CD4-positive, alpha-beta memory T cell (primary cell): Measurements from ENCODE around the gene NELFA. TPM values are rescaled to one million over a fixed set of nuclear protein-coding genes. Genes with fewer than 3 reads are reported as not detected.
A peak's percentile ranks its signal among the peaks of the same experiment; 100 is the strongest.

Experiments used
- CTCF ChIA-PET: fragments of 350-600 bp; sonication (Branson Sonifier 250); formaldehyde crosslinking; loops from one replicate; lab custom pipeline; 2021; ENCODE audit warnings: inconsistent platforms; ENCODE audit not compliant: partially characterized antibody; lab: Charles Lee
- POLR2A ChIA-PET: fragments of 350-600 bp; sonication (Branson Sonifier 250); formaldehyde crosslinking; loops from one replicate; lab custom pipeline; 2021; ENCODE audit not compliant: partially characterized antibody; lab: Charles Lee
- DNase-seq, 5 donors: peaks; one replicate each; pipeline versions ENCODE4 v3.0.0 to v3.0.0-alpha.2; 2020 to 2022; ENCODE audit warnings: mixed read lengths in 1 of 5
- H3K27ac ChIP-seq: one replicate; pipeline ENCODE4 v1.7.0; 2013; ENCODE audit warnings: low read depth, low read length
- H3K27me3 ChIP-seq: 2 replicates; pipeline ENCODE4 v1.7.0; 2013; ENCODE audit warnings: mild to moderate bottlenecking, low read length, moderate library complexity; ENCODE audit not compliant: insufficient read depth
- H3K36me3 ChIP-seq: 2 replicates; pipeline ENCODE4 v1.7.0; 2013; ENCODE audit warnings: mild to moderate bottlenecking, low read length, moderate library complexity; ENCODE audit not compliant: insufficient read depth
- H3K4me1 ChIP-seq: 2 replicates; pipeline ENCODE4 v1.7.0; 2013; ENCODE audit warnings: mild to moderate bottlenecking, low read length, moderate library complexity; ENCODE audit not compliant: insufficient read depth
- H3K4me3 ChIP-seq, 2 donors: one replicate each; pipeline ENCODE4 v1.7.0; 2013; ENCODE audit warnings: low read length in 2 of 2, mild to moderate bottlenecking in 1 of 2
- H3K9me3 ChIP-seq, 2 donors: one replicate each; pipeline ENCODE4 v1.7.0; 2013; ENCODE audit warnings: low read length in 2 of 2, control low read depth in 1 of 2; ENCODE audit not compliant: control insufficient read depth in 1 of 2
- H3K27ac Mint-ChIP-seq, 7 donors: one replicate each; pipeline ENCODE4 v1.8.0; 2020 to 2021; ENCODE audit warnings: mixed read lengths in 7 of 7, mild to moderate bottlenecking in 6 of 7, inconsistent platforms in 3 of 7, moderate library complexity in 3 of 7
- H3K27me3 Mint-ChIP-seq, 2 donors: one replicate each; pipeline ENCODE4 v1.8.0; 2020 to 2021; ENCODE audit warnings: mixed read lengths in 2 of 2
- H3K36me3 Mint-ChIP-seq, 2 donors: one replicate each; pipeline ENCODE4 v1.8.0; 2020 to 2021; ENCODE audit warnings: mixed read lengths in 2 of 2, inconsistent platforms in 1 of 2, mild to moderate bottlenecking in 1 of 2
- H3K4me1 Mint-ChIP-seq, 4 donors: one replicate each; pipeline ENCODE4 v1.8.0; 2020 to 2021; ENCODE audit warnings: mixed read lengths in 4 of 4, mild to moderate bottlenecking in 1 of 4
- H3K4me3 Mint-ChIP-seq, 8 donors: one replicate each; pipeline ENCODE4 v1.8.0; 2020 to 2021; ENCODE audit warnings: mixed read lengths in 8 of 8, mild to moderate bottlenecking in 7 of 8, moderate library complexity in 6 of 8, inconsistent platforms in 3 of 8
- H3K9me3 Mint-ChIP-seq, 8 donors: one replicate each; pipeline ENCODE4 v1.8.0; 2020 to 2021; ENCODE audit warnings: mixed read lengths in 8 of 8, mild to moderate bottlenecking in 5 of 8, inconsistent platforms in 3 of 8, moderate library complexity in 1 of 8
- intact Hi-C: fragments of 100-400 bp; cut with micrococcal nuclease; formaldehyde crosslinking; loops from one replicate; pipeline ENCODE4 v1.15.1; 2023
- polyA plus RNA-seq, 2 donors: library from polyadenylated mRNA; unstranded; fragments of 300-500 nt; fragmentation: Illumina TruSeq; gene quantifications; one replicate each; pipeline ENCODE4 v1.2.3, GENCODE V29; 2021
- total RNA-seq, 2 experiments: library from RNA; stranded (reverse); gene quantifications; one replicate each; pipeline ENCODE4 v1.2.3, GENCODE V29; 2021

Gene NELFA
- total and polyA plus RNA-seq, 4 experiments from 2014 or later = 12.1 to 48.3 (median 42.3) TPM

GRCh38 chr4:1985294-1985693 is 23.5 kb downstream of the NELFA start:
- H3K27me3 ChIP-seq = no peaks in the 10 kb centered on the region
- no peaks in the 10 kb centered on the region for H3K9me3 Mint-ChIP-seq
- DNase-seq = no peak
- no peak overlapping the region for H3K27ac Mint-ChIP-seq
- H3K27me3 Mint-ChIP-seq = no peaks in the 10 kb centered on the region
- no peaks in the 10 kb centered on the region for H3K9me3 ChIP-seq
- H3K4me1 ChIP-seq = no peaks in the 10 kb centered on the region
- POLR2A ChIA-PET = no interaction called here
- CTCF ChIA-PET = interaction anchor here (1.0 kb wide), 1 partner anchor 10 kb away, joined by 3 read pairs; no protein-coding TSS in a partner anchor
- H3K4me1 Mint-ChIP-seq = peaks cover 0 to 4% (median 0%) of the 10 kb centered on the region in 4 donors
- H3K27ac ChIP-seq = no peak overlapping the region
- no peak overlapping the region for H3K4me3 Mint-ChIP-seq
- H3K4me3 ChIP-seq = no peak overlapping the region
- H3K36me3 Mint-ChIP-seq = peaks cover 13 to 55% of the 10 kb centered on the region in 2 donors
- intact Hi-C loops = no loop called here
- H3K36me3 ChIP-seq = peaks cover 45% of the 10 kb centered on the region

- H3K9me3 ChIP-seq = no peaks in the 10 kb centered on the region
- CTCF ChIA-PET = interaction anchor here (1.0 kb wide), 1 partner anchor 11 kb away, joined by 3 read pairs; no protein-coding TSS in a partner anchor
- H3K27ac Mint-ChIP-seq = no peak overlapping the region
- peaks cover 0 to 4% (median 0%) of the 10 kb centered on the region in 4 donors for H3K4me1 Mint-ChIP-seq
- H3K27ac ChIP-seq = no peak overlapping the region
- H3K9me3 Mint-ChIP-seq = no peaks in the 10 kb centered on the region
- H3K36me3 ChIP-seq = peaks cover 48% of the 10 kb centered on the region
- peaks cover 15 to 55% of the 10 kb centered on the region in 2 donors for H3K36me3 Mint-ChIP-seq
- no peaks in the 10 kb centered on the region for H3K27me3 Mint-ChIP-seq
- no peak overlapping the region for H3K4me3 ChIP-seq
- H3K4me3 Mint-ChIP-seq = no peak overlapping the region
- no peak for DNase-seq
- POLR2A ChIA-PET = no interaction called here
- H3K4me1 ChIP-seq = no peaks in the 10 kb centered on the region
- intact Hi-C loops = no loop called here
- no peaks in the 10 kb centered on the region for H3K27me3 ChIP-seq
Measured at GRCh38 chr4:1984406-1985191, 24.2 kb downstream of the NELFA start.

- ChIA-PET CTCF (no interaction called here), POLR2A (no interaction called here)
- no peaks in the 10 kb centered on the region for H3K27me3 ChIP-seq
- no peaks in the 10 kb centered on the region for H3K9me3 Mint-ChIP-seq
- H3K36me3 Mint-ChIP-seq = peaks cover 21 to 60% of the 10 kb centered on the region in 2 donors
- intact Hi-C loops = no loop called here
- H3K27ac ChIP-seq = no peak overlapping the region
- peaks cover 0 to 4% (median 0%) of the 10 kb centered on the region in 4 donors for H3K4me1 Mint-ChIP-seq
- no peak overlapping the region for H3K4me3 ChIP-seq
- no peaks in the 10 kb centered on the region for H3K4me1 ChIP-seq
- DNase-seq = no peak
- H3K27me3 Mint-ChIP-seq = no peaks in the 10 kb centered on the region
- no peak overlapping the region for H3K27ac Mint-ChIP-seq
- no peak overlapping the region for H3K4me3 Mint-ChIP-seq
- peaks cover 48% of the 10 kb centered on the region for H3K36me3 ChIP-seq
- no peaks in the 10 kb centered on the region for H3K9me3 ChIP-seq
Measured at GRCh38 chr4:1983846-1984405, 24.8 kb downstream of the NELFA start.

GRCh38 chr4:1983053-1983845 is 25.5 kb downstream of the NELFA start:
- no peaks in the 10 kb centered on the region for H3K27me3 ChIP-seq
- intact Hi-C loops = no loop called here
- H3K9me3 ChIP-seq = no peaks in the 10 kb centered on the region
- Mint-ChIP-seq H3K4me1 (peaks cover 0 to 4% (median 0%) of the 10 kb centered on the region in 4 donors), H3K27ac (no peak overlapping the region), H3K4me3 (no peak overlapping the region), H3K9me3 (no peaks in the 10 kb centered on the region), H3K27me3 (no peaks in the 10 kb centered on the region), H3K36me3 (peaks cover 25 to 60% of the 10 kb centered on the region in 2 donors)
- no peaks in the 10 kb centered on the region for H3K4me1 ChIP-seq
- ChIA-PET POLR2A (no interaction called here), CTCF (no interaction called here)
- no peak overlapping the region for H3K4me3 ChIP-seq
- H3K36me3 ChIP-seq = peaks cover 49% of the 10 kb centered on the region
- H3K27ac ChIP-seq = no peak overlapping the region
- DNase-seq = no peak

- peaks cover 0 to 4% (median 0%) of the 10 kb centered on the region in 4 donors for H3K4me1 Mint-ChIP-seq
- no peaks in the 10 kb centered on the region for H3K9me3 ChIP-seq
- H3K27ac Mint-ChIP-seq = peak overlapping the region in 1 of 7 donors; percentile 12
- H3K4me1 ChIP-seq = no peaks in the 10 kb centered on the region
- intact Hi-C loops = no loop called here
- DNase-seq = no peak
- H3K36me3 ChIP-seq = peaks cover 42% of the 10 kb centered on the region
- H3K4me3 Mint-ChIP-seq = no peak overlapping the region
- no peak overlapping the region for H3K27ac ChIP-seq
- no peaks in the 10 kb centered on the region for H3K27me3 ChIP-seq
- H3K9me3 Mint-ChIP-seq = no peaks in the 10 kb centered on the region
- peaks cover 29 to 61% of the 10 kb centered on the region in 2 donors for H3K36me3 Mint-ChIP-seq
- no peak overlapping the region for H3K4me3 ChIP-seq
- H3K27me3 Mint-ChIP-seq = no peaks in the 10 kb centered on the region
- ChIA-PET POLR2A (no interaction called here), CTCF (no interaction called here)
Measured at GRCh38 chr4:1982124-1983052, 26.4 kb downstream of the NELFA start.

GRCh38 chr4:1981251-1982058 is 27.3 kb downstream of the NELFA start:
- ChIA-PET CTCF (no interaction called here), POLR2A (no interaction called here)
- H3K27ac ChIP-seq = no peak overlapping the region
- Mint-ChIP-seq H3K4me3 (no peak overlapping the region), H3K27me3 (no peaks in the 10 kb centered on the region), H3K9me3 (no peaks in the 10 kb centered on the region), H3K36me3 (peaks cover 30 to 62% of the 10 kb centered on the region in 2 donors), H3K4me1 (peaks cover 0 to 4% (median 0%) of the 10 kb centered on the region in 4 donors), H3K27ac (peak overlapping the region in 5 of 7 donors; percentile 5 to 78 (median 31))
- no peak for DNase-seq
- no peaks in the 10 kb centered on the region for H3K27me3 ChIP-seq
- H3K4me3 ChIP-seq = no peak overlapping the region
- peaks cover 45% of the 10 kb centered on the region for H3K36me3 ChIP-seq
- H3K9me3 ChIP-seq = no peaks in the 10 kb centered on the region
- intact Hi-C loops = no loop called here
- no peaks in the 10 kb centered on the region for H3K4me1 ChIP-seq
